Islet of Langerhans (tissue), 1 donor: Measurements from ENCODE around the gene TOMM5.

Experiments
- FAIRE-seq: peaks from one replicate; lab custom pipeline; 2011; peaks lifted over from hg19 to GRCh38; lab: Jason Lieb, UNC

The TOMM5 gene

GRCh38 chr9:37592108-37592951, at the start of gene TOMM5:
Gene TOMM5, minus strand, starts transcription at chr9:37592597. Its CDS starts 65 bp downstream, at chr9:37592532.
- no peak for FAIRE-seq

GRCh38 chr9:37641331-37641730, 48.9 kb upstream of the TOMM5 start:
- no peak for FAIRE-seq

- no peak for FAIRE-seq
Measured at GRCh38 chr9:37640246-37640645, 47.8 kb upstream of the TOMM5 start.

- FAIRE-seq, result no peak
Measured at GRCh38 chr9:37639841-37640240, 47.4 kb upstream of the TOMM5 start.

GRCh38 chr9:37639109-37639762, 46.8 kb upstream of the TOMM5 start:
- no peak for FAIRE-seq

GRCh38 chr9:37636511-37637448, 44.4 kb upstream of the TOMM5 start:
- FAIRE-seq, result no peak

- FAIRE-seq, result no peak
Measured at GRCh38 chr9:37635808-37636207, 43.4 kb upstream of the TOMM5 start.

- FAIRE-seq, result no peak
Measured at GRCh38 chr9:37632479-37632878, 40.1 kb upstream of the TOMM5 start.

GRCh38 chr9:37626708-37627292, 34.4 kb upstream of the TOMM5 start:
- no peak for FAIRE-seq

GRCh38 chr9:37625758-37626147, 33.4 kb upstream of the TOMM5 start:
- FAIRE-seq, result no peak

GRCh38 chr9:37625036-37625757, 32.8 kb upstream of the TOMM5 start:
- FAIRE-seq, result no peak

GRCh38 chr9:37624073-37624472, 31.7 kb upstream of the TOMM5 start:
- no peak for FAIRE-seq

- FAIRE-seq, result no peak
Measured at GRCh38 chr9:37623267-37623666, 30.9 kb upstream of the TOMM5 start.

GRCh38 chr9:37622462-37622861, 30.1 kb upstream of the TOMM5 start:
- FAIRE-seq, result no peak

- no peak for FAIRE-seq
Measured at GRCh38 chr9:37621273-37622121, 29.1 kb upstream of the TOMM5 start.

GRCh38 chr9:37620396-37620795, 28.0 kb upstream of the TOMM5 start:
- FAIRE-seq, result no peak

- FAIRE-seq, result no peak
Measured at GRCh38 chr9:37619806-37620205, 27.4 kb upstream of the TOMM5 start.

- FAIRE-seq, result no peak
Measured at GRCh38 chr9:37618817-37619216, 26.4 kb upstream of the TOMM5 start.

- no peak for FAIRE-seq
Measured at GRCh38 chr9:37617832-37618231, 25.4 kb upstream of the TOMM5 start.

GRCh38 chr9:37617161-37617560, 24.8 kb upstream of the TOMM5 start:
- FAIRE-seq, result no peak

- no peak for FAIRE-seq
Measured at GRCh38 chr9:37611961-37612360, 19.6 kb upstream of the TOMM5 start.
